Skeletal muscle tissue (tissue), 4 donors: ENCODE measurements around the gene CAMK2A. TPM values are rescaled to one million over a fixed set of nuclear protein-coding genes. Genes with fewer than 3 reads are reported as not detected.

Source experiments
- H3K27ac ChIP-seq: one replicate; pipeline ENCODE4 v1.7.0; 2013; ENCODE audit warnings: mild to moderate bottlenecking, low read depth, low read length, inconsistent platforms
- H3K27me3 ChIP-seq, 3 donors: one replicate each; pipeline ENCODE4 v1.7.0; 2013; ENCODE audit warnings: low read length in 3 of 3; ENCODE audit not compliant: control insufficient read depth in 3 of 3, insufficient read depth in 3 of 3
- H3K36me3 ChIP-seq, 3 donors: one replicate each; pipeline ENCODE4 v1.7.0; 2013; ENCODE audit warnings: low read length in 3 of 3; ENCODE audit not compliant: control insufficient read depth in 3 of 3, insufficient read depth in 3 of 3
- H3K4me1 ChIP-seq, 3 donors: one replicate each; pipeline ENCODE4 v1.7.0; 2013; ENCODE audit warnings: low read length in 3 of 3, mild to moderate bottlenecking in 3 of 3; ENCODE audit not compliant: control insufficient read depth in 3 of 3, insufficient read depth in 3 of 3
- H3K4me3 ChIP-seq, 3 donors: one replicate each; pipeline ENCODE4 v1.7.0; 2013; ENCODE audit warnings: low read length in 3 of 3
- H3K9ac ChIP-seq, 3 donors: one replicate each; pipeline ENCODE4 v1.7.0; 2013; ENCODE audit warnings: low read length in 3 of 3, mild to moderate bottlenecking in 3 of 3, moderate library complexity in 2 of 3, low read depth in 1 of 3
- H3K9me3 ChIP-seq, 3 donors: one replicate each; pipeline ENCODE4 v1.7.0; 2013; ENCODE audit warnings: low read length in 3 of 3; ENCODE audit not compliant: control insufficient read depth in 3 of 3
- total RNA-seq: library from RNA; depleted of rRNA; stranded (reverse); fragments of >200 nt; gene quantifications from one replicate; pipeline ENCODE4 v1.2.3, GENCODE V29; 2014
- donor health status: Osteomylitis.

CAMK2A gene
- total RNA-seq, 1 donor from 2014 or later: 45.9 TPM

DNA sequence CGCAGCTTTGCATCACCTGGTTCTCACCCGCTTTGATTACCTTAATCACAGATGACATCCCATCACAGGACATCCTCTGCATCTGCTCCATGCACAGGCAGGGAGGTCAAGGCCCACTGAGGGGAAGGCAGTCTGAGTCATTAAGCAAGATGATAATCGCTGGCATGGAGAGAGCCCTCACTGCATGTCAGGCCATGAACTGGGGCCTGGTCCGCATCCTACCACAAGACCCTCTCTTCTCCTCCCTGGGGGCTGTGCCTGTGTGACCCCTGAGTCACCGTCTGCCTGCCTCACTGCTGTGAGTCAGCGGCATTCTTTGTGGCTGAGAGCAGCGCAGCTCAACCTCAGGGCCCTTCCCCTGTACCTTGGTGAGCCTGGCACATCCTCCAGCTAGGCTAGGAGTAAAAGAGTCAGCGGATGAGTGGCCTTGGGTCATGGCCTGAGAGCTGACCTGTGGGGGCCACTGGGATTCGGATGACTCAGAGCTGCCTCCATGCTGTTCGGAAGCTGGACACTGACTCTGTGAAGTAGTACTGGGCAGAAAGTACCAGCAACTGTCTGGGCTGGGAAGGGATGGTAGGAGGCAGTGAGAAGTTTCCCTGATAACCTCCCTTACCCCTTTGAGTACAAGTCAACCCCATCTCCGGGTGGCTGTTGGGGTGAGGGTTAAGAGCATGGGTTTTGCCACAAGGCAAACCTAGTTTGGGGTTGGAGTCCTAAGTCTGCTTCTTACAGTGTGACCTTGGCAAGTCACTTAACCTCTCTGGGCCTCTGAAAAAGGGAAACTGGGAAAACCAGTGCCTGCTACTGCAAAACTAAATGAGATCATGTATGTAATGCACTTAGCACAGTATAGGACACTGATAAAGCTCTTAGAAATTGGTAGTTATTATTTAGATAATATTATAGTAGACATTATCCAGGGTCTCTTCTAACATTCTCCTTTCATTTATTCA, 27.8 kb upstream of the CAMK2A start:
- Histone ChIP-seq H3K4me3 (no peak overlapping the region), H3K36me3 (no peaks in the 10 kb centered on the region), H3K9me3 (no peaks in the 10 kb centered on the region), H3K4me1 (peaks cover 9 to 11% (median 10%) of the 10 kb centered on the region in 3 donors), H3K27ac (no peak overlapping the region), H3K9ac (no peak overlapping the region), H3K27me3 (no peaks in the 10 kb centered on the region)

DNA sequence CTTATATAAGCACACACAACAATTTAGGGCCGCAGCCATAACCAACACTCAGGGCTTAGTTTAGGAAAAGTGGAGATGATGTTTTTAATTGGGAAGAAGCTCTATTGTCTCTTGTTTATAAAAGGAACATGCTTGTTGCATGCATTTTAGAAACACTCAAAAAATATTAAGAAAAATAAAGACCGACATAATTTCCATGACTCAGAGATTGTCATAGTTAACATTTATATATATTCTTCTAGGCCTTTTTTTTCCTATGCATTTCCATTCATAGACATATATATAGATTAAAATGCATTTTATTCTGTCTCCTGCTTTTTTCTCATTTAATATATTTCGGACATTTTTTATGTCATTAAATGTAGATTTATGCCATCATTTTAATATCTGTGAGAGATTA, 26.7 kb upstream of the CAMK2A start:
- H3K27ac ChIP-seq: no peak overlapping the region
- H3K27me3 ChIP-seq: peaks cover 0 to 2% (median 0%) of the 10 kb centered on the region in 3 donors
- H3K9me3 ChIP-seq: no peaks in the 10 kb centered on the region
- H3K9ac ChIP-seq: no peak overlapping the region
- H3K36me3 ChIP-seq: no peaks in the 10 kb centered on the region
- H3K4me1 ChIP-seq: peaks cover 9 to 11% (median 10%) of the 10 kb centered on the region in 3 donors
- H3K4me3 ChIP-seq: no peak overlapping the region

DNA sequence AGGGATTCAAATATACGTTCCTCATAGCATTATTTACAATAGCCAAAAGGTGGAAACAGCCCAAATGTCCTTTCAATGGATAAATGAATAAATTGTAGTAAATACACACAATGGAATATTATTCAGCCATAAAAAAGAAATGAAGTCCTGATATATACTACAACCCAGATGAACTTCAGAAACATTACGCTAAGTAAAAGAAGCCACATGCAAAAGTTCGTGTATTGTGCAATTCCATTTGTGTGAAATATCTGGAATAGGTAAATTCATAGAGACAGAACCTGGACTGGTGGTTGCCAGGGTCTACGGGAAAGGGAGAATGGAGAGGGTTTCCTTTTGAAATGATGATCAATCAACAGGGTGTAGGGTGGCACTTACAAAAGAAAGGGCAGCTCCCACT, 25.7 kb upstream of the CAMK2A start:
- Histone ChIP-seq H3K27ac (no peak overlapping the region), H3K4me1 (peaks cover 4 to 9% (median 5%) of the 10 kb centered on the region in 3 donors), H3K4me3 (no peak overlapping the region), H3K9me3 (no peaks in the 10 kb centered on the region), H3K9ac (no peak overlapping the region), H3K36me3 (no peaks in the 10 kb centered on the region), H3K27me3 (peaks cover 0 to 4% (median 0%) of the 10 kb centered on the region in 3 donors)

DNA sequence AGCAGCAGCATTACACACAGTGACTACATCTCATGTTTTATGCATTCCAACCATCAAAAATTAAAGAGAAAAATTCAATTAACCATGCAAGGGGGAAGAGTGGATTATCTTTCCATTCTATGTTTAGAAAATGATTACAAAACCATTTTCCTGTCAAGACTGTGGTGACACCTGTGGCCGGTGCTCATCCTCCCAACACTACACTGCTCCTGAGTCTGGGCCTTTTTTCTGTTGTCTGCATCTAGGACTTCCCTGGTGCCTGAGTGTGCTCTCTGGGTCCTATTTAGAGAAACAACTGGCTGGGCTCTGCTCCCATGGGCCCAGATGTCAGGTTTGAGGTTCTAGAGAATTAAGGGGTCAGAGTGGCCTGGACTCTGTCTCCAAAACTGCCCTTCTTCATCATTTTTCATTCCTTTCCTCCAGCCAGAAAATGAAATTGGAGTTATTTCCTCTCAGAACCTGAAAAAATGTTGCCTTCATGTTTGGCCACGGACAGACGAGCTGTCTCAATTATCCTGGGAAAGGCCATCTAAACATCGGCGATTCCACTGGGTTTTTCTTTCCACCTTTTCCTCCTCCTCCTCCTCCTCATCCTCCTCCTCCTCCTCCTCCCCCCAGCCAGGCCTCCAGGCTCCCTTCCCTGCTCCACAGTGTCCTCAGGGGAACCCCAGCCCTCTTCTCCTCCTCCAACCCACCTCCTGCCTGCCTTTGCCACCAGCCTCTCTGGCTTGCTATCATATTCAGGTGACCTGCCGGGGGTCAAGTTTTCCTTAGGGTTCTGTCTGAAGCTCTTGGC, 24.5 kb upstream of the CAMK2A start:
- Histone ChIP-seq H3K9ac (no peak overlapping the region), H3K4me1 (peaks cover 0 to 7% (median 0%) of the 10 kb centered on the region in 3 donors), H3K36me3 (no peaks in the 10 kb centered on the region), H3K27ac (no peak overlapping the region), H3K9me3 (no peaks in the 10 kb centered on the region), H3K27me3 (peaks cover 0 to 4% (median 0%) of the 10 kb centered on the region in 3 donors), H3K4me3 (no peak overlapping the region)

DNA sequence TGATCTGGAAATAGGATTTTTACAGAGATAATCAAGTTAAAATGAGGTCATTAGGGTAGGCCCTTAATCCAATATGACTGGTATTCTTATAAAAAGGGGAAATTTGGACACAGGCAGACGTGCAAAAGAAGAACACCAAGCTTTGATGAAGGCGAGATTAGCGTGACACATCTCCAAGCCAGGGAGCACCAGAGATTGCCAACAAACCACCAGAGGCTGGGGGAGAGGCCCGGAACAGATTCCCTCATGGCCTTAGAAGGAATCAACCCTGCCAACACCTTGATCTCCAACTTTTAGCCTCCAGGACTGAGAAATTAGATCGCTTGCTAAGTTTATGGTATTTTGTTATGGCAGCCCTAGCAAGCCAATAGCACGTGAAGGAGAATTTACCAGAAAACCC, 23.9 kb upstream of the CAMK2A start:
- peaks cover 0 to 4% (median 0%) of the 10 kb centered on the region in 3 donors for H3K27me3 ChIP-seq
- H3K4me3 ChIP-seq: no peak overlapping the region
- no peaks in the 10 kb centered on the region for H3K36me3 ChIP-seq
- H3K27ac ChIP-seq: no peak overlapping the region
- H3K4me1 ChIP-seq: peaks cover 0 to 7% (median 0%) of the 10 kb centered on the region in 3 donors
- no peak overlapping the region for H3K9ac ChIP-seq
- H3K9me3 ChIP-seq: no peaks in the 10 kb centered on the region

DNA sequence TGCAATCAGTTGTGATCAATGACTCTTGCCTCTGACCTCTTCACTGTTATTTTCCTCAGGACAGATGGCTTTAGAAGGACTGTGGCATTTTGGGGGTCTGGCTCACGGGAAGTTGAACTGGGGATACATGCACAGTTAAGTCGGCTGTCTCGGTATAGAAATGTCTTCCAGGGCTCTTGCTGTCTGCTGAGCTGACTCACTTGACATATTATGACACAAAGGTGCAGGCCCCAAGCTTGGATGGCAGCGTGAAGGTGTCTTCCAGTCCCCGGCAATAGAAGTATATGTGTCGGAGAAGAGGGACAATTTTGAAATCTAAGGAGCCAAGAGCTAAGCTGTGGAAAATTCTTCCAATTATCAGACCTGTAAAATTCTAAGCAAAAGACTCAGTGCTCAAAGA, 22.9 kb upstream of the CAMK2A start:
- H3K4me1 ChIP-seq: peaks cover 0 to 7% (median 0%) of the 10 kb centered on the region in 3 donors
- H3K27me3 ChIP-seq: peaks cover 0 to 4% (median 0%) of the 10 kb centered on the region in 3 donors
- H3K9me3 ChIP-seq: no peaks in the 10 kb centered on the region
- no peak overlapping the region for H3K27ac ChIP-seq
- no peaks in the 10 kb centered on the region for H3K36me3 ChIP-seq
- H3K4me3 ChIP-seq: no peak overlapping the region
- no peak overlapping the region for H3K9ac ChIP-seq

DNA sequence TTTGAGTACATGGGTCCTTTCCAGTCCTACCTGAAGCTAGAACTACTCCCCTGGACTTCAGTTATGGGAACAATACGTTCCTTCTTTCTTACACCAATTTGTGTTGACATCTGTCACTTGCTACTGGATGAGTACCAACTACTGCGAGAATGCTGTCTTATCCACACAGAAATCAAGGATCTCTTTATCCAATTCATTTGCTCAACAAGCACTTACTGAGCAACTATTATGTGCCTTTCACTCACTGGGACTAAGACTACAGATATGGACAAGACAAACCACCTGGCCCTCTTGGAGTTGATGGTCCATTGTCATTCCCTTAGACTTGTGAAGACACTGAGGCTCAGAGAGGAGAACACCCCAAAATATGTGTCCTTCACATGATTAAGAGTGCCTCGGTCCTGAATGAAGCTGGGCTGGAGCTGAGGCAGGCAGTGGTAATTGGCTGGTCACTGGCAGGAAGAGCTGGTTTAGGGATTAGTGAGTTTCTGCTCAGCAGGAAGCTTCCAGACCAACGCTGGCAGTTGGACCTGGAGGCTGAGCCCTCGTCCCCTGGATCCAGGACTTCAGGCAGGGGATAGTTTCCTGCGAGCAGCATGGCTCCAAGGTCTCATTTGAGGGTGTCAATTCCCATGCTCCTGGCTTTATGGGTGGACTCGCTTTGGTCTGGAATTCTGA, 21.6 kb upstream of the CAMK2A start:
- H3K4me1 ChIP-seq: peaks cover 0 to 7% (median 0%) of the 10 kb centered on the region in 3 donors
- H3K36me3 ChIP-seq: no peaks in the 10 kb centered on the region
- peaks cover 0 to 4% (median 0%) of the 10 kb centered on the region in 3 donors for H3K27me3 ChIP-seq
- H3K9ac ChIP-seq: no peak overlapping the region
- no peaks in the 10 kb centered on the region for H3K9me3 ChIP-seq
- no peak overlapping the region for H3K4me3 ChIP-seq
- no peak overlapping the region for H3K27ac ChIP-seq

DNA sequence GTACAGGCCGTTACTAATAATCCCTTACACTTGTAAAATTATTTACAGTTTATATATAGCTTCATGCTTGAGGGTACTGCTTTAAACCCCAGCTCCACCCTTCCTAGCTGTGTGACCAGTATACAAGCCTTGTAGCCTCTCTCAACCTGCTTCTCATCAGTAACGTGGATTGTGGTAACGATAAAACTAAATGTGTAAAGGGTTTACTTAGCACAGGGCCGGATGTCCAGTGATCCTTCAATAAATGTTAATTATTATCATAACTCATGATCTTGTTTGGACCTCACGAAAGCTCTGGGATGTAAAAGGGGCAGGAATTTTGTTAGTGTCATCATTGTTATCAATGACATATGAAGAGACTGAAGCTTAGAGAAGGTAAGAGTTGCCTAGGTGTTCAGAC, 20.7 kb upstream of the CAMK2A start:
- Histone ChIP-seq H3K36me3 (no peaks in the 10 kb centered on the region), H3K4me3 (no peak overlapping the region), H3K27ac (no peak overlapping the region), H3K27me3 (peaks cover 0 to 4% (median 0%) of the 10 kb centered on the region in 3 donors), H3K4me1 (peaks cover 0 to 7% (median 0%) of the 10 kb centered on the region in 3 donors), H3K9ac (no peak overlapping the region), H3K9me3 (no peaks in the 10 kb centered on the region)

DNA sequence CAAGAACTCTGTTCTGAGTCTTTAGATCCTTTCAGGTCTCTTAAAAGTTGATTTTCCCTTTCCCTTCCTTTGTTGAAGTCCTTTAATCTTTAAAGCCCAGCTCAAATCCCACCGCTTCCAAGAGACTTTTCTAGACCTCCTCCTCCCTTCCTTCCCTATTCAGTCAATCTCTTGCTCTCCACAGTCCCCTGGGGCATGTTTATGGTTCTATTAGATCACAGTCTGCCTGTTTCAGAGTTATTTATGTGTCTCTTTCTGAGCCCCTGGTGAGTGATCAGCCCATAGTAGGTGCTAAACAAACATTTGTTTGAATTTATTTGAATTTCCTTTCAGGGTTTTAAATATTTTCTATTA, 20.3 kb upstream of the CAMK2A start:
- Histone ChIP-seq H3K27me3 (peaks cover 0 to 4% (median 0%) of the 10 kb centered on the region in 3 donors), H3K36me3 (no peaks in the 10 kb centered on the region), H3K27ac (no peak overlapping the region), H3K4me1 (peaks cover 0 to 7% (median 0%) of the 10 kb centered on the region in 3 donors), H3K4me3 (no peak overlapping the region), H3K9me3 (no peaks in the 10 kb centered on the region), H3K9ac (no peak overlapping the region)
